Measurements from ENCODE around the gene OR2AE1. TPM values are rescaled to one million over a fixed set of nuclear protein-coding genes. Genes with fewer than 3 reads are reported as not detected.

The OR2AE1 gene, protein sequence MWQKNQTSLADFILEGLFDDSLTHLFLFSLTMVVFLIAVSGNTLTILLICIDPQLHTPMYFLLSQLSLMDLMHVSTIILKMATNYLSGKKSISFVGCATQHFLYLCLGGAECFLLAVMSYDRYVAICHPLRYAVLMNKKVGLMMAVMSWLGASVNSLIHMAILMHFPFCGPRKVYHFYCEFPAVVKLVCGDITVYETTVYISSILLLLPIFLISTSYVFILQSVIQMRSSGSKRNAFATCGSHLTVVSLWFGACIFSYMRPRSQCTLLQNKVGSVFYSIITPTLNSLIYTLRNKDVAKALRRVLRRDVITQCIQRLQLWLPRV
- not detected in 2 replicates for total RNA-seq

DNA sequence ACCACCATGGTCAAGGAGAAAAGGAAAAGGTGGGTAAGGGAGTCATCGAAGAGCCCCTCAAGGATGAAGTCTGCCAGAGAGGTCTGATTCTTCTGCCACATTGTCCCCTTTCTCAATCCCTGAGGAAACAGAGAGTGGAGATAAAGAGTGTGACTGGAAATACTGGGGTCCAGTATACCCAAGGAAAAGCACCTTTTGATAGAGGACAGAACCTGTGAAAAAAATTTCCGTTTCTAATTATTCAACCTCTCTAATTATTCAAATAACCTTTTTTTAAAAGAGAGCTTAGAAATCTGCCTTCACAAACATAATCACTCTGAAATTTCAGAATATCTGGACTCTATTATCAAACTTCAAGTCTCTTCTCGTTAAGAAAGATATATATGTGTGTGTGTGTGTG is at the start of gene OR2AE1:
Gene OR2AE1 (minus strand): TSS at position 101 of the 400 bp plus-strand sequence. CDS start 0 bp downstream, at position 101.

DNA sequence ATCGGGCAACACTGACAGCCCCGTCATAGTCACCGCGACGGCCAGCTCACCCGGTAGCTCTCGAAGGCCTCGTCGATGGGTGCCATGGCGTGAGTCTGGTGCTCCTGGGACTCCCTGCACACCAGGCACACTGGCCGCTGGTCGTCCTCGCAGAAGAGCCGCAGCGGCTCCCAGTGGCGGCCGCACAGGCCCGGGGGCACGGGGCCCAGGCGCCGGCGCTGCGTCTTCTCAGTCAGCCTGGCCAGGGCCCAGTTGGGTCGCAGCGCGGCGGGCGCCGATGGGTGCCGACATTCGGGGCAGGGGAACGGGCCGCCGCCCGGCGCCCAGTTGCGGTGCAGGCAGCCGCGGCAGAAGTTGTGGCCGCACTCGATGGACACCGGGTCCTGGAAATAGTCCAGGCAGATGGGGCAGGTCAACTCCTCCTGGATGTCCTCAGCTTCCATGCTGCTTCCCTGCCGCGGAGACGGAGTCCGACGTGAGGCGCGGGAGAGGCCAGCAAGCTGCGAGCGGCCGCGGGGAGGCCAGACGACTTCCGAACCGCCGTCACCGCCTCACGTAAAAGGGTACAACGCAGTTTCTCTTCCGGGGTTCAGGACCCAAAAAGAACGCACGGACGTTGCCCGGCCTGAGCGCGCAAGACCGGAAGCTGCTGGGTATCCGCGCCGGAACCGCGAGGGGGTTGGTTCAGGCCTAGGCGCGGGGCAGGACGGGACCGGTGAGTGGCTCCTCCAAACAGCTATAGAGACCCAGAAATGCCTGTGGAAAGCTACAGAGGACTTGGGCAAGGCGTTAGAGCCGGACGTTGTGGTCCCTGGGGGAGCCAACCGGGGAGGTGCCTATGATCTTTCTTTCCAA is 42.4 kb upstream of the OR2AE1 start, which contains the start of gene TRIM4:
Gene TRIM4 (minus strand): TSS at position 572 of the 855 bp plus-strand sequence. CDS start 129 bp downstream, at position 443.

Other genes with a start within 250 kb of the OR2AE1 start
- 2.2 and 2.8 TPM in 2 replicates for gene CYP3A5, start 197.0 kb downstream of the OR2AE1 start, total RNA-seq
- not detected in 2 replicates for gene CYP3A7, start 141.8 kb downstream of the OR2AE1 start, total RNA-seq
- under 0.01 and 0.21 TPM in 2 replicates for gene CYP3A4, start 92.8 kb downstream of the OR2AE1 start, total RNA-seq
- not detected in 2 replicates for gene CYP3A43, start 49.0 kb downstream of the OR2AE1 start, total RNA-seq
- 21.4 and 40.1 TPM in 2 replicates for gene TRIM4, start 42.5 kb upstream of the OR2AE1 start, total RNA-seq
- gene GJC3, start 52.6 kb upstream of the OR2AE1 start, total RNA-seq: 0.24 and 0.64 TPM in 2 replicates
- 0.21 and 0.48 TPM in 2 replicates for gene AZGP1, start 99.0 kb upstream of the OR2AE1 start, total RNA-seq
- gene ZKSCAN1, start 138.6 kb upstream of the OR2AE1 start, total RNA-seq: 39.4 and 44.3 TPM in 2 replicates
- 7.7 and 10.9 TPM in 2 replicates for gene ZSCAN21, start 172.7 kb upstream of the OR2AE1 start, total RNA-seq
- 16.0 and 33.5 TPM in 2 replicates for gene ZNF3, start 204.7 kb upstream of the OR2AE1 start, total RNA-seq
- 35.7 and 53.5 TPM in 2 replicates for gene COPS6, start 211.9 kb upstream of the OR2AE1 start, total RNA-seq
- 21.3 and 34.5 TPM in 2 replicates for gene MCM7, start 224.4 kb upstream of the OR2AE1 start, total RNA-seq
- 16.6 and 30.6 TPM in 2 replicates for gene AP4M1, start 224.6 kb upstream of the OR2AE1 start, total RNA-seq
- gene TAF6, start 242.3 kb upstream of the OR2AE1 start, total RNA-seq: 25.8 and 34.3 TPM in 2 replicates
- 3.0 and 4.8 TPM in 2 replicates for gene CNPY4, start 242.6 kb upstream of the OR2AE1 start, total RNA-seq
- gene MBLAC1, start 249.9 kb upstream of the OR2AE1 start, total RNA-seq: 1.3 and 1.7 TPM in 2 replicates